Nephron (organoid): ENCODE results near the gene ADCY9.

ENCODE experiments used
- H3K27ac Mint-ChIP-seq, 3 experiments: 2 replicates each; pipeline ENCODE4 v1.8.0; 2020; ENCODE audit warnings: mixed read lengths in 3 of 3, mild to moderate bottlenecking in 2 of 3, moderate library complexity in 1 of 3
- H3K27me3 Mint-ChIP-seq: 2 replicates; pipeline ENCODE4 v1.8.0; 2021; ENCODE audit warnings: low read depth, mild to moderate bottlenecking, moderate library complexity, mixed read lengths
- H3K36me3 Mint-ChIP-seq: 2 replicates; pipeline ENCODE4 v1.8.0; 2020; ENCODE audit warnings: low read depth, mixed read lengths
- H3K4me1 Mint-ChIP-seq: 2 replicates; pipeline ENCODE4 v1.8.0; 2020; ENCODE audit warnings: mixed read lengths
- H3K4me3 Mint-ChIP-seq, 3 experiments: 2 replicates each; pipeline ENCODE4 v1.8.0; 2020; ENCODE audit warnings: mild to moderate bottlenecking in 3 of 3, mixed read lengths in 3 of 3, moderate library complexity in 2 of 3
- H3K9me3 Mint-ChIP-seq: 2 replicates; pipeline ENCODE4 v1.8.0; 2020; ENCODE audit warnings: mixed read lengths
- TF ChIP-seq, protein P1 (sequence below), 3 experiments: fragments of 200-600 bp; sonication (generic); IDR thresholded peaks; one replicate each; pipeline ENCODE4 v1.5.0; 2021; ENCODE audit warnings: antibody characterized with exemption in 3 of 3; ENCODE audit not compliant: unreplicated experiment in 3 of 3

Gene ADCY9

DNA sequence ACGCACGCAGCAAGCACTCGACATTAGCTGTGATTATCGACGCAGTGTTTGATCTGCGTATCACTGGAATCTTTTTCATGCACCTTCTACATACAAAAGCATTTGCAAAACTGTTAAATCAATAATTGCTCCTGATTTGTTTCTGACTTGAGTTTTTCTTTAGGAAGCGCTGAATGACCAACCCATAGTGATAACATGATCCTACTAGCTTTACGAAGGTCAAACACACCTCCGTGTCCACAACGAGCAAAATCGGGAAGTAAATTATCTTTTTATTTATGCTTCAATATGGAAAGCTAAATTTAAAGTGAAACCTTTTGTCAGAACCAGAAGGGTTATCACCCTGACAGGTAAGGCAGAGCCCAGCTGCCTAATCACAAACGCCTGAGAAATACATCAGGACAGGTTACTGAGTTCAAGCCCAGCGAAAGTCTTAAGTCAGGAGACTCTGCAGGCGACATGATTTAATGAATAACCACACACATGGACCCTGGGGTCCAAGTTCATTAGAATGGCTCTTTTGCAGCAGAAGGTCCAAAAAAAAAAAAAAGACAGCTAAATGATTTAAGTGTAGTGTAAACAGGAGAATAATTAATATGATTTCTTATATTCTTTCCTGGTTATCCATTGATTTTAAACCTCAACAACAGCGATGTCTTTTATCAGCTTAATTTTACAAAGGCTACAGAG lies 104.2 kb downstream of the ADCY9 start:
- H3K27me3 Mint-ChIP-seq = no peaks in the 10 kb centered on the region
- TF ChIP-seq, protein P1, sequence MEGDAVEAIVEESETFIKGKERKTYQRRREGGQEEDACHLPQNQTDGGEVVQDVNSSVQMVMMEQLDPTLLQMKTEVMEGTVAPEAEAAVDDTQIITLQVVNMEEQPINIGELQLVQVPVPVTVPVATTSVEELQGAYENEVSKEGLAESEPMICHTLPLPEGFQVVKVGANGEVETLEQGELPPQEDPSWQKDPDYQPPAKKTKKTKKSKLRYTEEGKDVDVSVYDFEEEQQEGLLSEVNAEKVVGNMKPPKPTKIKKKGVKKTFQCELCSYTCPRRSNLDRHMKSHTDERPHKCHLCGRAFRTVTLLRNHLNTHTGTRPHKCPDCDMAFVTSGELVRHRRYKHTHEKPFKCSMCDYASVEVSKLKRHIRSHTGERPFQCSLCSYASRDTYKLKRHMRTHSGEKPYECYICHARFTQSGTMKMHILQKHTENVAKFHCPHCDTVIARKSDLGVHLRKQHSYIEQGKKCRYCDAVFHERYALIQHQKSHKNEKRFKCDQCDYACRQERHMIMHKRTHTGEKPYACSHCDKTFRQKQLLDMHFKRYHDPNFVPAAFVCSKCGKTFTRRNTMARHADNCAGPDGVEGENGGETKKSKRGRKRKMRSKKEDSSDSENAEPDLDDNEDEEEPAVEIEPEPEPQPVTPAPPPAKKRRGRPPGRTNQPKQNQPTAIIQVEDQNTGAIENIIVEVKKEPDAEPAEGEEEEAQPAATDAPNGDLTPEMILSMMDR (IDR thresholded peaks at IDR 0.05; ENCODE audit: unreplicated experiment in 3 of 3) = no peak
- peak overlapping the region in 2 of 3 experiments; percentile 14 to 40 for H3K4me3 Mint-ChIP-seq
- peak overlapping the region; percentile 72 to 89 (median 81) for H3K27ac Mint-ChIP-seq
- H3K36me3 Mint-ChIP-seq = no peaks in the 10 kb centered on the region
- H3K4me1 Mint-ChIP-seq = peaks cover 50% of the 10 kb centered on the region
- H3K9me3 Mint-ChIP-seq = no peaks in the 10 kb centered on the region

- Mint-ChIP-seq H3K4me1 (peaks cover 50% of the 10 kb centered on the region), H3K36me3 (no peaks in the 10 kb centered on the region), H3K27ac (peak overlapping the region; percentile 65 to 86 (median 77)), H3K9me3 (no peaks in the 10 kb centered on the region), H3K27me3 (no peaks in the 10 kb centered on the region), H3K4me3 (peak overlapping the region in 1 of 3 experiments; percentile 12)
- TF ChIP-seq, protein P1 (IDR thresholded peaks at IDR 0.05; ENCODE audit: unreplicated experiment in 3 of 3) = no peak
Measured at GRCh38 chr16:4011225-4011939, 104.9 kb downstream of the ADCY9 start.

DNA sequence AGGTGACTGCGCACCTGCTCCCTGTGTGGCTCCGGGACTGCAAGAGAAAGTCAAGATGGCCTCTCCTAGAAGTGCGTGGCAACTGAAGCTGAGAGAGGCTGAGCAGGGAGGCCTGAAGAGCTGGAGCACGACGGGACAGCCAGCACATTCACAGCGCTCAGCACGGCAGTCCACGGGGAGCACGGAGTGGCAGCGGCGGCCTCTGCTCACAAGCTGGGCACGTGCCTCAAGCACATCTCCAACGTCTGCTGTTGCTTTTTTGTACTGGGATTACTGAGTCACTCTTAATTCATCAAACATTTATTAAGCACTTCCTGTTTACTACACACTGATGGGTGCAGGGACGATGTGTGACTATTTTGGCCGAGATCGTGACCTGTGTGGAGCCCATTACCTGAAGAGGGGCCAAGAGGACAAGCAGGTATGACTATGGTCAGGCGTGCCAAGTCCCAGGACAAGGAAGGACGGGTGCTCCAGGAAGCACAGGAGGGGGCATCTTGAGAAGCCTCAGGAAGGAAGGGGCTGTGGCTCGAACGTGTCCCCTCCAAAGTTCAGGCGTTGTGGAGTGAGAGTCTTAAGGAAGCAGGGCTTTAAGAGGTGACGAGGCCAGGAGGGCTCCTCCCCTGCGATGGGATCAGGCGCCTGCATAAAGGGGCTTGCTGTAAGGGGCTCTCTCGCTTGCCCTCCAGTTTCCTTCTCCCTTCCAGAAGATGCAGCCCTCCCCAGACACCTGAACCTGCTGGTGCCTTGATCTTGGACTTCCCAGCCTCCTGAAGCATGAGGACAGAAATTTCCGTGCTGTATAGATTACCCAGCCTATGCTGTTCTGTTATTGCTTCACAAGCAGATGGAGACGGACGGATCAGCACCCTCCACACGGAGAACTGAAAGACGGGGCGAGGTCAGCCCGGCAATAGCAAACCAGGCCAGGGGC lies 105.8 kb downstream of the ADCY9 start:
- no peak overlapping the region for H3K4me3 Mint-ChIP-seq
- peak overlapping the region; percentile 65 to 86 (median 77) for H3K27ac Mint-ChIP-seq
- TF ChIP-seq, protein P1 (IDR thresholded peaks at IDR 0.05; ENCODE audit: unreplicated experiment in 3 of 3) = no peak
- H3K9me3 Mint-ChIP-seq = no peaks in the 10 kb centered on the region
- no peaks in the 10 kb centered on the region for H3K36me3 Mint-ChIP-seq
- peaks cover 43% of the 10 kb centered on the region for H3K4me1 Mint-ChIP-seq
- H3K27me3 Mint-ChIP-seq = no peaks in the 10 kb centered on the region

GRCh38 chr16:4009177-4009576 lies 107.1 kb downstream of the ADCY9 start:
- Mint-ChIP-seq H3K4me1 (peaks cover 36% of the 10 kb centered on the region), H3K27ac (no peak overlapping the region), H3K9me3 (no peaks in the 10 kb centered on the region), H3K36me3 (no peaks in the 10 kb centered on the region), H3K4me3 (no peak overlapping the region), H3K27me3 (no peaks in the 10 kb centered on the region)
- TF ChIP-seq, protein P1 (IDR thresholded peaks at IDR 0.05; ENCODE audit: unreplicated experiment in 3 of 3) = no peak

DNA sequence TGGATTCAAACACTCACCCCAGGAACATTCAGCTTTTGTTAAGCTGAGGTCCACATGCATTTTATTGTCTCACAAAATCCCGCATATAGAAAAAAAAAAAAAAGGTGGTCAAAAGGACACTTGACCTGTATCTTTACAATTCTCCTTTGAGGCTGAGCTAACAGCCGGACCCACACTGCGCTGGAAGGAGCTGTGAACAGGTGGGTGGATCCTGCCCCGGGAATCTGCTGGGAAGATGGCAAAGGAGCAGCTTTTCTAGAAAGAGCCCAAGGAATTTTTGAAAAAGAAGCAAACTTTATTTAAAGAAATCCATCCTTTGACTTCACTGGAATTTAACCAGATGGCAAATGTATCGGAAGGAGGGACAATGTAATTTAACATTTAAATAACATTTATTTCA lies 108.1 kb downstream of the ADCY9 start:
- H3K27me3 Mint-ChIP-seq = peaks cover 4% of the 10 kb centered on the region
- peak overlapping the region in 1 of 3 experiments; percentile 47 for H3K27ac Mint-ChIP-seq
- H3K4me3 Mint-ChIP-seq = no peak overlapping the region
- H3K4me1 Mint-ChIP-seq = peaks cover 33% of the 10 kb centered on the region
- H3K36me3 Mint-ChIP-seq = no peaks in the 10 kb centered on the region
- H3K9me3 Mint-ChIP-seq = no peaks in the 10 kb centered on the region
- TF ChIP-seq, protein P1 (IDR thresholded peaks at IDR 0.05; ENCODE audit: unreplicated experiment in 3 of 3) = no peak
